ENCODE results near the gene TRH.

- TF ChIP-seq POLR2A (IDR thresholded peaks at IDR 0.05; ENCODE audit: low read depth, low read length) = no peak
- TF ChIP-seq CTCF (IDR thresholded peaks at IDR 0.05; ENCODE audit: extremely low read depth in 1 of 2, insufficient read depth in 1 of 2, low read depth in 1 of 2, low read length in 2 of 2) = no peak
These were observed 26.8 kb upstream of the TRH start for GRCh38 chr3:129947538-129948240.

Measured in endothelial cell of umbilical vein (primary cell).